ENCODE measurements around the gene OPRPN.

DNA sequence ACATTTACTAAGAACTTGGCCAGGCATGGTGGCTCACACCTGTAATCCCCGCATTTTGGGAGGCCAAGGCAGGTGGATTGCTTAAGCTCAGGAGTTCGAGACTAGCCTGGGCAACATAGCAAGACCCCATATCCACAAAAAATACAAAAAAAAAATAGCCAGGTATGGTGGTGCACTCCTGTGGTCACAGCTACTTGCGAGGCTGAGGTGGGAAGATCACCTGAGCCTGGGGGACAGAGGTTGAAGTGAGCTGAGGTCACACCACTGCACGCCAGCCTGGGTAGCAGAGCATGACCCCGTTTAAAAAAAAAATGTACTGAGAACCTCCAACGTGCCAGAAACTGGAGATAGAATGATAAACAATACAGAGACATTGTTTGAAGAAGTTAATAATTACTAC lies 8.0 kb downstream of the OPRPN start:
- TF ChIP-seq, protein P1, sequence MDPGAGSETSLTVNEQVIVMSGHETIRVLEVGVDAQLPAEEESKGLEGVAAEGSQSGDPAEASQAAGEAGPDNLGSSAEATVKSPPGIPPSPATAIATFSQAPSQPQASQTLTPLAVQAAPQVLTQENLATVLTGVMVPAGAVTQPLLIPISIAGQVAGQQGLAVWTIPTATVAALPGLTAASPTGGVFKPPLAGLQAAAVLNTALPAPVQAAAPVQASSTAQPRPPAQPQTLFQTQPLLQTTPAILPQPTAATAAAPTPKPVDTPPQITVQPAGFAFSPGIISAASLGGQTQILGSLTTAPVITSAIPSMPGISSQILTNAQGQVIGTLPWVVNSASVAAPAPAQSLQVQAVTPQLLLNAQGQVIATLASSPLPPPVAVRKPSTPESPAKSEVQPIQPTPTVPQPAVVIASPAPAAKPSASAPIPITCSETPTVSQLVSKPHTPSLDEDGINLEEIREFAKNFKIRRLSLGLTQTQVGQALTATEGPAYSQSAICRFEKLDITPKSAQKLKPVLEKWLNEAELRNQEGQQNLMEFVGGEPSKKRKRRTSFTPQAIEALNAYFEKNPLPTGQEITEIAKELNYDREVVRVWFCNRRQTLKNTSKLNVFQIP (CRISPR knock-in tag; IDR thresholded peaks at IDR 0.05; ENCODE audit: borderline replicate concordance, low read depth), result no peak
- TF ChIP-seq TCF4 (CRISPR knock-in tag; IDR thresholded peaks at IDR 0.05; ENCODE audit: borderline replicate concordance) (no peak), RARB (CRISPR knock-in tag; IDR thresholded peaks at IDR 0.05) (no peak), ZC3H10 (CRISPR knock-in tag; IDR thresholded peaks at IDR 0.05) (no peak), ZNF8 (CRISPR knock-in tag; IDR thresholded peaks at IDR 0.05) (no peak)
- TF ChIP-seq, protein P2, sequence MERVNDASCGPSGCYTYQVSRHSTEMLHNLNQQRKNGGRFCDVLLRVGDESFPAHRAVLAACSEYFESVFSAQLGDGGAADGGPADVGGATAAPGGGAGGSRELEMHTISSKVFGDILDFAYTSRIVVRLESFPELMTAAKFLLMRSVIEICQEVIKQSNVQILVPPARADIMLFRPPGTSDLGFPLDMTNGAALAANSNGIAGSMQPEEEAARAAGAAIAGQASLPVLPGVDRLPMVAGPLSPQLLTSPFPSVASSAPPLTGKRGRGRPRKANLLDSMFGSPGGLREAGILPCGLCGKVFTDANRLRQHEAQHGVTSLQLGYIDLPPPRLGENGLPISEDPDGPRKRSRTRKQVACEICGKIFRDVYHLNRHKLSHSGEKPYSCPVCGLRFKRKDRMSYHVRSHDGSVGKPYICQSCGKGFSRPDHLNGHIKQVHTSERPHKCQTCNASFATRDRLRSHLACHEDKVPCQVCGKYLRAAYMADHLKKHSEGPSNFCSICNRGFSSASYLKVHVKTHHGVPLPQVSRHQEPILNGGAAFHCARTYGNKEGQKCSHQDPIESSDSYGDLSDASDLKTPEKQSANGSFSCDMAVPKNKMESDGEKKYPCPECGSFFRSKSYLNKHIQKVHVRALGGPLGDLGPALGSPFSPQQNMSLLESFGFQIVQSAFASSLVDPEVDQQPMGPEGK (CRISPR knock-in tag; IDR thresholded peaks at IDR 0.05; ENCODE audit: borderline replicate concordance), result no peak
